Activated CD8-positive, alpha-beta memory T cell treated with anti-CD3 and anti-CD28 coated beads, Interleukin-2, amount 10 ng/mL, durations not matched to agents 7 days and 5 days (primary cell): ENCODE results near the gene PHF5A. TPM values are rescaled to one million over a fixed set of nuclear protein-coding genes. Genes with fewer than 3 reads are reported as not detected.

Experiments used
- ATAC-seq: fragments of 150-1000 bp; cut with Tn5 transposase; one replicate; pipeline ENCODE4 v1.10.0; 2021; ENCODE audit warnings: moderate library complexity
- CTCF ChIA-PET: fragments of 350-600 bp; sonication (Branson Sonifier 250); formaldehyde crosslinking; loops from one replicate; lab custom pipeline; 2021; ENCODE audit warnings: antibody characterized with exemption; lab: Charles Lee
- DNase-seq: peaks from one replicate; pipeline ENCODE4 v3.0.0-alpha.2; 2020
- H3K27ac Mint-ChIP-seq: one replicate; pipeline ENCODE4 v1.8.0; 2021; ENCODE audit warnings: mild to moderate bottlenecking, mixed read lengths
- H3K27me3 Mint-ChIP-seq: one replicate; pipeline ENCODE4 v1.8.0; 2021; ENCODE audit warnings: mixed read lengths
- H3K36me3 Mint-ChIP-seq: one replicate; pipeline ENCODE4 v1.8.0; 2021; ENCODE audit warnings: mild to moderate bottlenecking, mixed read lengths
- H3K4me1 Mint-ChIP-seq: one replicate; pipeline ENCODE4 v1.8.0; 2021; ENCODE audit warnings: mixed read lengths
- H3K4me3 Mint-ChIP-seq: one replicate; pipeline ENCODE4 v1.8.0; 2021; ENCODE audit warnings: mild to moderate bottlenecking, moderate library complexity, mixed read lengths
- H3K9me3 Mint-ChIP-seq: one replicate; pipeline ENCODE4 v1.8.0; 2022; ENCODE audit warnings: low read depth, mixed read lengths
- total RNA-seq, 2 experiments: library from RNA; stranded (reverse); gene quantifications; one replicate each; pipeline ENCODE4 v1.2.3, GENCODE V29; 2021

PHF5A gene
- total RNA-seq: 10 to 100 TPM; 54.5 to 75.0 TPM

GRCh38 chr22:41468381-41469217 is at the start of gene PHF5A, which contains the start of gene ACO2:
PHF5A (minus strand) TSS chr22:41468692; CDS start chr22:41468653, 39 bp downstream.
ACO2 (plus strand) TSS chr22:41469117; CDS start chr22:41469147, 30 bp downstream.
- peaks cover 59% of the 10 kb centered on the region for H3K4me1 Mint-ChIP-seq
- H3K36me3 Mint-ChIP-seq: peaks cover 39% of the 10 kb centered on the region
- H3K9me3 Mint-ChIP-seq: no peaks in the 10 kb centered on the region
- DNase-seq (peak; percentile 99), ATAC-seq (peak; percentile 92)
- H3K4me3 Mint-ChIP-seq: peak within 1 kb of the TSS; percentile 80
- H3K27me3 Mint-ChIP-seq: no peaks in the 10 kb centered on the region
- CTCF ChIA-PET: interaction anchor here (0.6 to 2.6 kb wide), 17 partner anchors 9 to 1571 kb away, joined by 3 to 18 read pairs (median 4); partner anchors contain the start of genes PMM1, POLR3H, TEF and TOB2
- peak within 1 kb of the TSS; percentile 98 for H3K27ac Mint-ChIP-seq

GRCh38 chr22:41518048-41518347 is 49.5 kb upstream of the PHF5A start:
- DNase-seq (no peak), ATAC-seq (no peak)
- Mint-ChIP-seq H3K4me3 (no peak overlapping the region), H3K9me3 (no peaks in the 10 kb centered on the region), H3K36me3 (peaks cover 3% of the 10 kb centered on the region), H3K4me1 (no peaks in the 10 kb centered on the region), H3K27me3 (no peaks in the 10 kb centered on the region), H3K27ac (no peak overlapping the region)
- CTCF ChIA-PET: interaction anchor here (0.7 to 5.0 kb wide), 10 partner anchors 9 to 114 kb away, joined by 3 to 81 read pairs (median 4); no protein-coding TSS in a partner anchor

GRCh38 chr22:41517172-41518047 is 48.9 kb upstream of the PHF5A start:
- Mint-ChIP-seq H3K4me3 (no peak overlapping the region), H3K4me1 (no peaks in the 10 kb centered on the region), H3K27me3 (no peaks in the 10 kb centered on the region), H3K36me3 (peaks cover 3% of the 10 kb centered on the region), H3K9me3 (no peaks in the 10 kb centered on the region), H3K27ac (no peak overlapping the region)
- DNase-seq (no peak), ATAC-seq (no peak)
- CTCF ChIA-PET: interaction anchor here (0.6 to 5.0 kb wide), 13 partner anchors 10 to 126 kb away, joined by 3 to 81 read pairs (median 3); partner anchors contain the start of gene PMM1

DNA sequence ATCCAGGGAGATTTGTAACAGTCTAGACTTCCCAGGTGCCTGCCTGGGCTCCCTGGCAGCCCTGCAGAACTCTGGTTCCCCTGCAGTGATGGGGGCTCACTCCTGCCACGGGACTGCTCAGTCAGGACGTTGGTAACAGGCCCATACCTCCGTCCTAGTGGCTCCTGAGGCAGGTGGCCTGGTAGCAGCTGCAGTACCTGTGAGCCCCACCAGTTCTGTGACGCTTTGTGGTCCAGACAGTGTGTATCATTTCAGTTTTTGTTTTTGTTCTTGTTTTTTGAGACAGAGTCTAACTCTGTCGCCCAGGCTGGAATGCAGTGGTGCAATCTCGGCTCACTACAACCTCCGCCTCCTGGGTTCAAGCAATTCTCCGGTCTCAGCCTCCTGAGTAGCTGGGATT is 48.0 kb upstream of the PHF5A start:
- Mint-ChIP-seq H3K4me3 (no peak overlapping the region), H3K36me3 (peaks cover 6% of the 10 kb centered on the region), H3K9me3 (no peaks in the 10 kb centered on the region), H3K4me1 (no peaks in the 10 kb centered on the region), H3K27ac (no peak overlapping the region), H3K27me3 (no peaks in the 10 kb centered on the region)
- DNase-seq (no peak), ATAC-seq (no peak)
- CTCF ChIA-PET: interaction anchor here (1.1 to 5.0 kb wide), 2 partner anchors 73 to 112 kb away, joined by 3 to 81 read pairs; partner anchors contain the start of gene PMM1

GRCh38 chr22:41513391-41513790 is 44.9 kb upstream of the PHF5A start:
- CTCF ChIA-PET: interaction anchor here (1.1 kb wide), 1 partner anchor 110 kb away, joined by 3 read pairs; no protein-coding TSS in a partner anchor
- DNase-seq: no peak
- H3K36me3 Mint-ChIP-seq: peaks cover 8% of the 10 kb centered on the region
- no peaks in the 10 kb centered on the region for H3K4me1 Mint-ChIP-seq
- no peaks in the 10 kb centered on the region for H3K27me3 Mint-ChIP-seq
- no peaks in the 10 kb centered on the region for H3K9me3 Mint-ChIP-seq
- no peak overlapping the region for H3K4me3 Mint-ChIP-seq
- no peak for ATAC-seq
- H3K27ac Mint-ChIP-seq: no peak overlapping the region

DNA sequence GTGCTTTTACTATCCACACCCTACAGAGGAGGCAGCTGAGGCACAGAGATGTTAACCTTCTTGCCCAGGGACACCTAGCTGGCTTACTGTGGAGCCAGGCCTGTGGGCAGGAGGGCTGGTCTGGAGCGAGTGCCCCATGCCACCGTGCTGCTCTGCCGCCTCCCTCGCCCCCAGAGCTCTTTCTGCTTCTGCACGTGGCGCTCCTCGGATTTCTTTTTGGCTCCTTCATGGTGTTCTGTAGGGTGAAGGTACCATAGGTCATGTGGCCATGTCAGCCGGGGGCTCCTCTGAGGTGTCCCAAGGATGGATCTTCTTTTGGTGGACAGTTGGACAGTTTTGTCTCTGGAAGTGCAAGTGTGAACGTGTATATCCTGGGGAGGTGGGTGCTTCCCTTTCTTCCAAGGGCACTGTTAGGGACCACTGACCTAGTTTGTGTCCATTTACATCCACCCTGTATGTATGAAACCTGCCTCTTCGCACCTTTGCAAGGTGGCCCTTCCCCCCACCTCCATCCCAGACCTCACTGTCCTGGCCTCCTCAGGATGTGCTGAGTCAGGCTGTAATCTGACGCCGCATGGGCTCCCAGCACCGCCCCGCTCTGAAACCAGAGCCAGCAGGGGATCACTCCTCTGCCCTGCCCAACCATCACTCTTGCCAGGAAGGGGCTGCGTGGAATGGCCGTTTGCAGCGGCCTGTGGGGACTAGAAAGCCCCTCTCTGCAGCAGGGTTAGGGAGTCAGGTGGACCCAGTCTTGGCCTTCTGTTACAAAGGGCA is 44.1 kb upstream of the PHF5A start:
- Mint-ChIP-seq H3K27me3 (no peaks in the 10 kb centered on the region), H3K36me3 (peaks cover 8% of the 10 kb centered on the region), H3K27ac (no peak overlapping the region), H3K4me3 (no peak overlapping the region), H3K4me1 (no peaks in the 10 kb centered on the region), H3K9me3 (no peaks in the 10 kb centered on the region)
- ATAC-seq: no peak
- CTCF ChIA-PET: interaction anchor here (0.6 kb wide), 1 partner anchor 9 kb away, joined by 3 read pairs; no protein-coding TSS in a partner anchor
- no peak for DNase-seq

DNA sequence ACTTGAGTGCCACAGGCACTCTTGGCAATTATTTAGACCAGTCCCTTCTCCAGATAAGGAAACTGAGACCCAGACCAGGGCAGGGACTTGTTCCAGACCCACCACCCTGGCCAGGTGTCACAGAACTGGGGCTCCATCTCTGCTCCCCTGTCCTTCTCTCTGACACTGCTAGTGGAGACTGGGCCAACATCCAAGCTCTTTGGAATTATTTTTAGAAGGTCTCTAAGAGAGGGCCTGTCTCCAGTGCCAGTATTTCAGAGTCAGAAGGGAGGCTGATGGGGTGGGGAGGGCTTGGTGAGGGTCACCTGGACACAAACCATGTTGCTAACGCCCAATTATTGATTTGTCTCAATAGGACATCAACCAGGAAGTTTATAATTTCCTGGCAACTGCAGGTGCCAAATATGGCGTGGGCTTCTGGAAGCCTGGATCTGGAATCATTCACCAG is 43.1 kb upstream of the PHF5A start:
- CTCF ChIA-PET: no interaction called here
- DNase-seq: no peak
- no peak overlapping the region for H3K27ac Mint-ChIP-seq
- no peak overlapping the region for H3K4me3 Mint-ChIP-seq
- no peaks in the 10 kb centered on the region for H3K4me1 Mint-ChIP-seq
- no peaks in the 10 kb centered on the region for H3K27me3 Mint-ChIP-seq
- peaks cover 8% of the 10 kb centered on the region for H3K36me3 Mint-ChIP-seq
- ATAC-seq: no peak
- H3K9me3 Mint-ChIP-seq: no peaks in the 10 kb centered on the region

DNA sequence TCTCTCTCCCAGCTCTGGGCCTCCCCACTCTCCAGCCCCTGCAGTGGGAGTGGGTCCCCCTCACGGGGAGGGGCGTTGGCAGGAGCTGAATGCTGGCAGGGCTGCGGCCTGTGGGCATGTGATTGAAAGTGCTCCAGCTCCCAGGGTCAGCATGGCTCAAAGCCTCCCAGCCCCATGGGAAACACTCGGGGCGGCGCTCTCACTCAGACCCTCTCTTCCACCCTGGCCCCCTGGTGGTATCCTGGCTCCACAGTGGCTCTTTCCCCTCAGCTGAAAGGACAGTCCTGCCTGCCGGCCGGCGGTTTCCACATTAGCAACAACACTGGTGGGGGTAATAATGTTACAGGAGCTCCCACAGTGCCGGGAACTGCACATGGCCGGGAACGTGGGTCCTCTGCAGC is 40.3 kb upstream of the PHF5A start:
- ATAC-seq: no peak
- Mint-ChIP-seq H3K27me3 (no peaks in the 10 kb centered on the region), H3K36me3 (peaks cover 4% of the 10 kb centered on the region), H3K4me3 (no peak overlapping the region), H3K27ac (no peak overlapping the region), H3K4me1 (no peaks in the 10 kb centered on the region), H3K9me3 (no peaks in the 10 kb centered on the region)
- DNase-seq: no peak
- CTCF ChIA-PET: interaction anchor here (1.1 kb wide), 1 partner anchor 16 kb away, joined by 3 read pairs; no protein-coding TSS in a partner anchor

- ATAC-seq (no peak), DNase-seq (no peak)
- CTCF ChIA-PET: interaction anchor here (3.2 kb wide), 1 partner anchor 103 kb away, joined by 13 read pairs; no protein-coding TSS in a partner anchor
- no peaks in the 10 kb centered on the region for H3K4me1 Mint-ChIP-seq
- H3K9me3 Mint-ChIP-seq: no peaks in the 10 kb centered on the region
- H3K36me3 Mint-ChIP-seq: peaks cover 4% of the 10 kb centered on the region
- no peak overlapping the region for H3K27ac Mint-ChIP-seq
- no peaks in the 10 kb centered on the region for H3K27me3 Mint-ChIP-seq
- H3K4me3 Mint-ChIP-seq: no peak overlapping the region
Measured at GRCh38 chr22:41507330-41508063, 39.0 kb upstream of the PHF5A start.

GRCh38 chr22:41505511-41506220 is 37.2 kb upstream of the PHF5A start:
- H3K9me3 Mint-ChIP-seq: no peaks in the 10 kb centered on the region
- CTCF ChIA-PET: interaction anchor here (1.0 to 3.2 kb wide), 5 partner anchors 12 to 101 kb away, joined by 3 to 13 read pairs (median 4); no protein-coding TSS in a partner anchor
- peaks cover 1% of the 10 kb centered on the region for H3K36me3 Mint-ChIP-seq
- H3K4me3 Mint-ChIP-seq: no peak overlapping the region
- no peak overlapping the region for H3K27ac Mint-ChIP-seq
- ATAC-seq: no peak
- DNase-seq: no peak
- no peaks in the 10 kb centered on the region for H3K4me1 Mint-ChIP-seq
- no peaks in the 10 kb centered on the region for H3K27me3 Mint-ChIP-seq

- CTCF ChIA-PET: interaction anchor here (1.0 to 3.2 kb wide), 3 partner anchors 13 to 101 kb away, joined by 3 to 13 read pairs (median 4); no protein-coding TSS in a partner anchor
- no peak overlapping the region for H3K4me3 Mint-ChIP-seq
- peaks cover 1% of the 10 kb centered on the region for H3K36me3 Mint-ChIP-seq
- no peak for ATAC-seq
- no peaks in the 10 kb centered on the region for H3K27me3 Mint-ChIP-seq
- no peak for DNase-seq
- H3K4me1 Mint-ChIP-seq: no peaks in the 10 kb centered on the region
- no peak overlapping the region for H3K27ac Mint-ChIP-seq
- H3K9me3 Mint-ChIP-seq: no peaks in the 10 kb centered on the region
Measured at GRCh38 chr22:41504816-41505215, 36.3 kb upstream of the PHF5A start.
